ENCODE measurements around the gene LYPD3.
"Not testable (repeated sequence)": the region's sequence is repeated elsewhere in the genome, so short reads cannot be mapped to it uniquely, and the experiment has no call there.

Gene LYPD3

GRCh38 chr19:43447655-43448054, 17.8 kb downstream of the LYPD3 start:
- no peak for TF ChIP-seq ZFX (IDR thresholded peaks at IDR 0.05)
- no peak for TF ChIP-seq CTCF (conservative IDR thresholded peaks at IDR 0.05)

GRCh38 chr19:43446746-43447489, 18.5 kb downstream of the LYPD3 start:
- no peak overlapping the region for H3K27ac ChIP-seq
- TF ChIP-seq ZFX (IDR thresholded peaks at IDR 0.05) (no peak), CTCF (conservative IDR thresholded peaks at IDR 0.05) (peak; percentile 80)

More at GRCh38 chr19:43447655-43448054, 17.8 kb downstream of the LYPD3 start:
- H3K27ac ChIP-seq, result no peak overlapping the region

GRCh38 chr19:43445426-43445825, 20.0 kb downstream of the LYPD3 start:
- TF ChIP-seq ZFX (IDR thresholded peaks at IDR 0.05) (no peak), CTCF (conservative IDR thresholded peaks at IDR 0.05) (no peak)
- H3K27ac ChIP-seq, result no peak overlapping the region

- no peak overlapping the region for H3K27ac ChIP-seq
- TF ChIP-seq CTCF (conservative IDR thresholded peaks at IDR 0.05), result no peak
- no peak for TF ChIP-seq ZFX (IDR thresholded peaks at IDR 0.05)
Observed at GRCh38 chr19:43444531-43445287, 20.7 kb downstream of the LYPD3 start.

GRCh38 chr19:43444091-43444490, 21.3 kb downstream of the LYPD3 start:
- H3K27ac ChIP-seq, result not testable (repeated sequence)

GRCh38 chr19:43441716-43442115, 23.7 kb downstream of the LYPD3 start:
- no peak overlapping the region for H3K27ac ChIP-seq
- TF ChIP-seq CTCF (conservative IDR thresholded peaks at IDR 0.05), result no peak
- no peak for TF ChIP-seq ZFX (IDR thresholded peaks at IDR 0.05)

GRCh38 chr19:43439709-43440063, 25.7 kb downstream of the LYPD3 start:
- no peak overlapping the region for H3K27ac ChIP-seq

More at GRCh38 chr19:43439709-43440063, 25.7 kb downstream of the LYPD3 start:
- no peak for TF ChIP-seq CTCF (conservative IDR thresholded peaks at IDR 0.05)
- TF ChIP-seq ZFX (IDR thresholded peaks at IDR 0.05), result no peak

Measured in C4-2B (cell line).